Measurements from ENCODE around the gene MTUS2.

DNA sequence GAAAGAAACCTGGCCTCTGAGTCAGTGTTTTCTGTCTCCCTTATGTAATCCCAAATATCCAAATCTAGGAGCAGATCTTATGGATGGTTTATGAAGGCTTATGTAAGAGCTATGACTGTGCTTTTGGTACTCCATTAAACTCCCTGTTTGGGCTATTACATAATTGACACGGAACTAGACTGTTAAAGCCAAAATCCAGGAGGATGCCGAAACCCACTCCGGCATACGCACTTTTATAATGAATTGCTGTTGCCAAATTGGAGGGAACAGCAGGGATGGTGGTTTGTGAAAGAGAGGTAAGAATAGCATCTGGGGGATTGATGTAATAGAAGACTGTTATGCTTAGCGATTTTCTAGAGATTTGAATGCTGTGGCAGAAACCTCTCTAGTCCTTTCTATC lies 2.0 kb downstream of the MTUS2 start:
- TF ChIP-seq TARDBP (IDR thresholded peaks at IDR 0.05): no peak
- TF ChIP-seq SUZ12 (IDR thresholded peaks at IDR 0.05): no peak

Data from HEK293T (cell line).